NCI-H1417 (cell line): Measurements from ENCODE around the gene RETREG2.
A peak's percentile ranks its signal among the peaks of the same experiment; 100 is the strongest.

Experiments used
- DNase-seq, 3 experiments: peaks; one replicate each; lab custom pipeline; 2025; lab: John Stamatoyannopoulos, UW

RETREG2 gene, protein sequence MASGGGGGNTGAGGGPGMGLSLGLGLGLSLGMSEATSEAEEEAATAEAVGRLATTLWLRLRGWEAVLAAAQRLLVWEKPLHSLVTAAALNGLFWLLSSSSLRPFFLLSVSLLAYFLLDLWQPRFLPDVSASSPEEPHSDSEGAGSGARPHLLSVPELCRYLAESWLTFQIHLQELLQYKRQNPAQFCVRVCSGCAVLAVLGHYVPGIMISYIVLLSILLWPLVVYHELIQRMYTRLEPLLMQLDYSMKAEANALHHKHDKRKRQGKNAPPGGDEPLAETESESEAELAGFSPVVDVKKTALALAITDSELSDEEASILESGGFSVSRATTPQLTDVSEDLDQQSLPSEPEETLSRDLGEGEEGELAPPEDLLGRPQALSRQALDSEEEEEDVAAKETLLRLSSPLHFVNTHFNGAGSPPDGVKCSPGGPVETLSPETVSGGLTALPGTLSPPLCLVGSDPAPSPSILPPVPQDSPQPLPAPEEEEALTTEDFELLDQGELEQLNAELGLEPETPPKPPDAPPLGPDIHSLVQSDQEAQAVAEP

DNA sequence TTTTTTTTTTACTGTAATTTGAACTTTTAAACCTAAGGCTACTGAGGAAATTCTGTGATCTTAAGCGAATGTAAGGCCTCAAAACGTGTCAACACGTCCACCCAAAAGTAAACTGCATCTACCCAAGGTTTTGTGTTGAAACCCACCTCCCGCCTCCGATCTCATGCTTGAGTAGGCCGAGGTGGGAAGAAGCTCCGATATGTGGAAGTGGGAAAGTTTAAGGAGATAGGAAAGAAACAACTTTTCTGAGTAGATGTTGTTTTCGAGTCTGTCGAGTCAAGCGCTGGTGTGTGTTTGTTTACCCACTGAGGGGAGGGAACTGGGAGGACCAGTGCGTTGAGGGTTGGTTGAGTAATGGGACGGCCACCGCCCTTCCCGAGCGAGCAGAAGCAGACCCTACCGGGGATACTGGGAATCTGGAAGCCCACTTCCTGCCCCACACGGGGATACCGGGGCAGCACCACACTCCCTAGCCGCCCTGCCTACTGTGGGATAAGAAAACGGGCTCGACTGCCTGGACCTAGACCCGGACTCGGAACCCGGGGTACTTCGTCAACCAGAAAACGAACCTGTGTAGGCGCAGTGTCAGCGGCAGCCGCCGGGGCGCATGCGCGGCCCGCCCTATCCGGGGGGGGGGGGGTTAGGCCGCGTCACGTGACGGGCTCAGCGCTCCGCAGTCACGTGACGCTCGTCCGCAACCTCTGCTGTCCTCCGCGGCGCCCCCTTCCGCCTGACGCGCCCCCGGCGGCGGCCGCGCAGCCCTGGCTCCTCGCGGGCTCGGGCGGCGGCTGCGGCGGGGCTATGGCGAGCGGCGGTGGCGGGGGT lies at the start of gene RETREG2:
RETREG2 (plus strand) TSS at position 724 of the 825 bp plus-strand sequence; CDS start at position 802, 78 bp downstream.
- peak; percentile 77 to 94 (median 90) for DNase-seq

GRCh38 chr2:219128396-219128795 lies 49.7 kb upstream of the RETREG2 start:
- DNase-seq: no peak

DNA sequence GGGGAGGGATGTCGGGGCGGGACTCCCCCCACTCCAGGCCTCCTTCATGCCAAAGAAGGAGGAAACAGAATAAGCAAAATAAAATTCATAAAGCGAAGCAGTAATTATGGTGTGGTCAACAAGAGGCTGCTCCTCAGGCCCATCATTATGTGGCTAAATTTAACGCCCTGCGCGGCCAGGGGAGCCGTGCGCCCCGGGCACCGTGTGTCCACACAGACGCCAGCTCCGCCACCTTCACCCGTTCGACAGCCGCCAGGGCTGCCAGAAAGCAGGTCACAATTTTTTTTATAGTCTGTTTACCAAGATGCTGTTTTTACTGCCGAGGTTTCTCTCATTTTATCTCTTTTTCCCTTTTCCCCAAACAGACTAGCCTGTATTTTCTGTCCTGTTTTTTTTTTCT lies 48.5 kb upstream of the RETREG2 start:
- DNase-seq: no peak

DNA sequence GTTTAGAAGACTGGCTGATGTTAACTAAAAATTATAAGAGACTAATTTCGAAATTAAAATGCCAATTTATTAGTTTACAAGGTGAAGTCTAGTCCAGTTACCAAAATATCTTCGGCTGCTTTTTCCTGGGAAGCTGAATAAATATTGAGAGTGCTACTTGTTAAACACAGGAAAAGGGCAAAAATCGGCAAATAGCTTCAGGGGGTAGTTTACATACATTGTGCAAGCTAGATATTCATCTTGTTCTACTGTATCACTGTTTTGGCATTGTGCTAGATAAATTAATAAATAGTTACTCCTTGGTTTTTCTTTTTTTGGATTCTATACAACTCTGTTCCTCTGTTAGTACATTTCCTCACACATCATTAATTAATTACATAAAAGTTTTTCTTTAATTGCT lies 46.7 kb upstream of the RETREG2 start:
- no peak for DNase-seq

DNA sequence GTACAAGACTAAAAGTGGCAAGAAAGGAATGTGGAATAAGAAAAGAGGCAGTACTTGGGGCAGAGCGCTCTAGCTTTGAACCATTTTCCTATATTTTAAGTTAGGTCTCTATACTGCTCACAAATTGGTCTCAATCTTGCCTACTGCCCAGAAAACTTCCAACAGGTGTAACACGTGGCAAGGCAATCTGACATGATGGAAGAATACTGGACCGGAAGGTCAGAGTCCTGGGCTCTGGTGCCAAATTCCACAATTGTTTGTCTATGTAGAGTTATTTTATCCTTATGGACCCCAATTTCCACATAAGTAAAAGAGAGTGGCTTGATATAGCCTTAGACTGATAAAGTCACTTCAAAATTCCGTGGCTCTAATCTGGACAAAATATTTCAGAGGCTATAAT lies 46.3 kb upstream of the RETREG2 start:
- DNase-seq: no peak

- no peak for DNase-seq
Observed at GRCh38 chr2:219133976-219134375, 44.1 kb upstream of the RETREG2 start.

- no peak for DNase-seq
Observed at GRCh38 chr2:219140722-219141121, 37.4 kb upstream of the RETREG2 start.

GRCh38 chr2:219142329-219142728 lies 35.7 kb upstream of the RETREG2 start:
- no peak for DNase-seq

- peak in 1 of 3 experiments; percentile 42 for DNase-seq
Observed at GRCh38 chr2:219149667-219150066, 28.4 kb upstream of the RETREG2 start.

- peak; percentile 67 to 91 (median 70) for DNase-seq
Observed at GRCh38 chr2:219155054-219155644, 22.9 kb upstream of the RETREG2 start.

GRCh38 chr2:219157396-219157795 lies 20.7 kb upstream of the RETREG2 start:
- DNase-seq: no peak

DNA sequence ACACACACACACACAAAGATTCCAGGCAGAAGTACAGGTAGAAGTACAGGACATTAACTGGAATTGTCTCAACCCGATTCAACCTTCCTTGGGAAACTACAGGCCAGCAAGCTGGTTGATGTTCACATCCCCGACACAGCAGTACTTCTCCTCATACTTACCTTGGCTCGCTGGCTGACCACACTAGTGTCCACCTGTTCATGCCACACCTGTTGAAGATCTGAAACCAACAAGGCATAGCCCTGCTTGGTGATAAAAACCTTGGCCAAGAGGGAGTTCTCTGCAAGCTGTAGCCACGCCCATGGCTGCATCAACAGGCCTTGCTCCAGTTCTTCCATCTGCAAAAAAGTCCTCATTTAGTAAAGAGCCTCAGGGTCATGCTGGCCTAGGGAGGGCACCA lies 20.1 kb upstream of the RETREG2 start:
- no peak for DNase-seq

DNA sequence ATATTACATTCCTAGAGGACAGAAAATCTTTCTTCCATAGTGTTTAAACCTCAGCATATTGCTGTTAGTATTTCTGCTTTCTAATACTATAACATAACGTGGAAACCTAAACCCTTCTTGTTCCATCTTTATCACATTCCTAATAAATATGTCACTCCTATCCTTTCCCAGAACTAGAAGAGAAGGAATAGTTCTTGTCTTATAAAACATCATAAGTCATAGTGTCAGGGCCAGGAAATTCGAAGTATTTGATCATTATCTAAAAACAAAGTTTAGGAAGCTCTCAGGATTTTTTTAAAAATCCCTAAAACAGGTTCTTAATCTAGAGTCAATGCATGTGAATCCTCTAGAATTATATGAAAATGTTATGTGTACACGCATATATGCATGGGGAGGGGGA lies 19.5 kb upstream of the RETREG2 start:
- DNase-seq: no peak

DNA sequence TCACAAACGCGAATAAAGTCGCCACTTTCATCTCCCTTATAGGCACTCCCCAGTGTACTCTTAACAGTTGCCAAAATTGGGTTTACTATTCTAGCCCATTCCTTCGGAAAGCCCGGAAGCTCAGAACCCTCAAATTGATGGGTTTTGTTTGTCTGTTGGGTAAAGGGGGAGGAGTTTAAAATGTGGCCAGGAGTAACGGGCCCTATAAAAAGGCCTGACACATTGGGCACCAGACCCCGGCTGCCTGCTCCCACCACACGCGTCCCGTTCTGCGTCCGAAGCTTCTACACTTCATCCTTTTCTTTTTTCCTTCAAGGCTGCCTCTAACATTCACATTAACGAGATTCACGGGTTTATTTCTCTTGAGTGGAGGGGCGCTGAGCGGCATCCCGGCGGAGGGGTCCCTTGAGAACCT lies 18.3 kb upstream of the RETREG2 start:
- DNase-seq: no peak

DNA sequence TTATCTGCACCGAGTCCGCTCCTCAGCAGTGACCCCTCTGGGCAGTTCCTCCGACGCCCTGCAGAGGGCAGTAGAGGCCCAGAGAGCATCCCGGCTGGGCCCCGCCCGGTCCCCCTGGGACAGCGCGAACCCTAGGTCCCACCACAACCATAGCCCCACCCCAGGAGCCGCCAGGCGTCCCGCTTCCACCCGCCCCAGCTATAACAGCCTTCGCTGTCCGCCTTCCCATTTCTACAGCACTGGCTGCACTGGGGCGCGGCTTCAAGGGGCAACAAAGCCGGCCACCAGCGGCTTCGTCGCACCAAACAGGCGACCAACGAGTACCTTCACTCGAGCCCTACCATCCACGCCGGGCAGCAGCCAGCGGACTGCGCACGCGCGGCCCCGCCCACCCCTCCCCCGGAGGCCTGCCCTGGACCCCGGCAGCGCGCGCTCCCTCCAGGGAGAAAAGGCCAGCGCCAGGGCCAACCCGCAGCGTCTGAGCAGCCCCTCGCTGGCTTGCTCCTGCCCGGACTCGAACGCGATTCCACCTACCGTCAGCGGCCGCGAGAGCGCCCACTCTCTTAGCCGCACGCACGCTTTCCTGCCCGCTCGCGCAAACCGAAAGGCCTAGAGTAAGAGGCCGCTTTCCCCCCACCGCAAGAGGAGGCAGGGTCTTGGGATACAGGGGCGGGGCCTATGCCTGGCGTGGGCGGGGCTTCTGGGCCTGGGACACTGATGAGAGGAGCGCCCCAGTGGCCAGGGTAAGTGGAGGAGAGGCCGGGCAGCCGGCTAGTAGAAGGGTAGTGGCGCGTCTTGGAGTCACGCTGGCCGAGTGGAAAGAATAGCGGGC lies 17.7 kb upstream of the RETREG2 start, which contains the start of gene NHEJ1:
NHEJ1 (minus strand) TSS at position 630 of the 832 bp plus-strand sequence. CDS start 2,453 bp downstream, outside the sequence.
- DNase-seq: peak; percentile 76 to 97 (median 95)

DNA sequence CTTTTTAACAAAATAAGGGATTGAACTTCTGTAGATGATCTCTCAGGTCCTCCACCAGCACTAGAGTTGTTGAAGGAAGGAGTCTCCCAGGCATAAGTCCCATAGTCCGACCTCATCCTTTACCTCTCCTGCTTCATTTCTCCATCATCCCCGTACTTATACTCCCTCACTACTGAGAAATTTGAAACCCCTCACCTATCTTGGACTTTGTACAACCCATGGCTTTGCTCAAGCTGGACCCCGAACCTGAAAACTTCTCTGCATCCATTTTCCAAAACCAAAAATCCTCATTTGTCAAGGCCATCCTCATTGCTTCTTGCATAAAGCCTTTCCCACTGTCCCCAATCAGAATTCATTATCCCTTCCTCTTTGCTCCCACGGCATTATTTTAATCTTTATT lies 17.0 kb upstream of the RETREG2 start:
- DNase-seq: no peak

GRCh38 chr2:219163156-219163555 lies 14.9 kb upstream of the RETREG2 start:
- no peak for DNase-seq

- DNase-seq: no peak
Observed at GRCh38 chr2:219165058-219165911, 12.8 kb upstream of the RETREG2 start.

GRCh38 chr2:219167997-219168396 lies 10.1 kb upstream of the RETREG2 start:
- DNase-seq: no peak

- DNase-seq: no peak
Observed at GRCh38 chr2:219168526-219168925, 9.5 kb upstream of the RETREG2 start.
